NCI-H2081 (cell line): ENCODE results near the gene SFTA2.
A peak's percentile ranks its signal among the peaks of the same experiment; 100 is the strongest.

Experiments used
- DNase-seq, 2 experiments: peaks; one replicate each; lab custom pipeline; 2025; lab: John Stamatoyannopoulos, UW

Gene SFTA2

DNA sequence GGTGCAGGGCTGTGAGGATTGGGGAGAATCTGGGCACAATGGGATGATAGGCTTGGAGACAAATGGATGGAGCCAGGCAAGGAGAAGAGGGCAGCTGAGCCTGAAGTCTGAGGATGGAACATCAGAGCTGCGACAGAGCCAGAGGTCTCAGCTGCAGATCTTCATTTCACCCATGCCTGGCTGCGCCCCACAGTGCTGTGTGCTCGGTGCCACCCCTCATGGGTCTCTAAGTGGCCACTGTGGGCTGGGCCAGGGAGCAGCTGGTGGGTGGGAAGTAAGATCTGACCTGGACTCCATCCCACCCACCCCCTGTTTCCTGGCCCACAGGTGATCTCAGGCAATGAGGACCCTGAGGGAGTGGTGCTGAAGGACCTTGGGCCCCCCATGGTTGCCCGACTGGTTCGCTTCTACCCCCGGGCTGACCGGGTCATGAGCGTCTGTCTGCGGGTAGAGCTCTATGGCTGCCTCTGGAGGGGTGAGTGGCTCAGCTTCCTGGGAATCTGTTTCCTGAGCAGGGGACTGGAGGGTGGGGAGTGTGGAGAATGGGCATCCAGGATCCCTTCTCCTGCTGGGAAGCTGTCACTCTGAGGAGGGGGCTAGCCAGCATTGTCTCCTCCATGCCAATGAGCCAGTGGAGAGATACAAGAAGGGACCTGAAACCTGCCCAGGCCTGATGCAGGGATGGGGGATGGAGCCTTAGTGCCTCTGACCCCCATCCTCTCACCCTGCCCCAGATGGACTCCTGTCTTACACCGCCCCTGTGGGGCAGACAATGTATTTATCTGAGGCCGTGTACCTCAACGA is 41.1 kb downstream of the SFTA2 start:
- DNase-seq = no peak

DNA sequence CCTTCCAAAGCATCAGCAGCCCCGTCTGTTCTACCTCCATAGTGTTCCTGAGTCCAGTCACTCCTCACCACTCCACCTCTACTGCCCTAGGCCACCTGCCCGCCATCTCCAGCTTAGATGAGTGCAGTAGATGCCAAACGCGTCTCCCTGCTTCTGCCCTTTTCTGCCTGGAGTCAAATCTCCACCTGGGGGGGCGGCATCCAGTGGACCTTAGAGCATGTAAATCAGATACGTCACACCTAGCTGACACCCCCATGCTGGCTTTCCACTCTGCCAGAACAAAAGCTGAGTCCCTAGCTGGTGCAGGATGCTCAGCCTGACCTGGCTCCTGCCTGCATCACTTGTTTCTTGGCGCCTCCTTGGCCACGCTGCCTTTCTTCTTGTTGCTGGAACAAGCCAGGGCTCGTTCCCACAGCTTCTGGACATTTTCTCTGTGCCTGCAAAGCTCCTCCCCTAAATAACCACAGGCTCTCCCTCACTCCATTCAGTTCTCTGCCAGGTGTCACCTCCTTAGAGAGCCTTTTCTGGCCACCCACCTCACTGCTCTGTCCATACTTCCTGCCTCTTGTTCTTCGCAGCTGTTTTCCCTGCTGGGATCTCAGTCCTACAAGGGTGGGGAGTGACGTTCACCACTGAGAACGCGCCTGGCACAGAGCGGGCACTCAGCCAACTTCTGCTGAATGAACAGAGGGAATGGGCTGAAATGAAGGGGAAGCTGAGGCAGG is 41.9 kb downstream of the SFTA2 start:
- DNase-seq = peak; percentile 8 to 31

DNA sequence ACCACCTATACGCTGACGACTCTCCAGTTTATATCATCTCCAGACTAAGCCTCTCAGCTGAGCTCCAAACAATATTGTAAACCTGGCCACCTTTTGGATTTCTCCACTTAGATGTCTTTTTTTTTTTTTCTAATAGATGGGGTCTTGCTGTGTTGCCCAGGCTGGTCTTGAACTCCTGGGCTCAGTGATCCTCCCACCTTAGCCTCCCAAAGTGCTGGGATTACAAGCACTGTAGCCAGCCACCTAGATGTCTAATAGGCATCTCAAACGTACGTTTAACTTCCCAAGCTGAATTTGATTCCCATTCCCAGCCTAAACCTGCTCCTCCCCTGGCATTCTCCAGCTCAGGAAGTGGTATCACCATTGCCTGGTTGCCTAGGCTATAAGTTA is 42.5 kb downstream of the SFTA2 start:
- DNase-seq = no peak

DNA sequence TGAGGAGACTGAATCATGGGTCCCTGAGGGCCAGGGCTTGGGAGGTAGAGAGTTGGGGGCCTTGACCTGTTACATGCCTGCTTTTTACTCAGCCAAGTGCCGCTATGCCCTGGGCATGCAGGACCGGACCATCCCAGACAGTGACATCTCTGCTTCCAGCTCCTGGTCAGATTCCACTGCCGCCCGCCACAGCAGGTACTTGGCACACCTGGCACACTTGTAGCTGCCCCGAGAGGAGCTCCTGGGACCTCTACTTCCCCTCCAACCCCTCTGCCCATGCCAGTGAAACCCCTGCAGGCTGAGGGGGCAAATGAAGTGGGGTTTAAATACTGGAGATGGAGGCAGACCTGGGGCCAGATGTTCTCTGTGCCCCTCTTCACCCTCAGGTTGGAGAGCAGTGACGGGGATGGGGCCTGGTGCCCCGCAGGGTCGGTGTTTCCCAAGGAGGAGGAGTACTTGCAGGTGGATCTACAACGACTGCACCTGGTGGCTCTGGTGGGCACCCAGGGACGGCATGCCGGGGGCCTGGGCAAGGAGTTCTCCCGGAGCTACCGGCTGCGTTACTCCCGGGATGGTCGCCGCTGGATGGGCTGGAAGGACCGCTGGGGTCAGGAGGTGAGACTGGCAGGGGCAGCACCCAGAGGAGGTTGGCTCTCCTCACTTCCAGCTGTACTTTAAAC is 43.0 kb downstream of the SFTA2 start:
- DNase-seq = no peak

DNA sequence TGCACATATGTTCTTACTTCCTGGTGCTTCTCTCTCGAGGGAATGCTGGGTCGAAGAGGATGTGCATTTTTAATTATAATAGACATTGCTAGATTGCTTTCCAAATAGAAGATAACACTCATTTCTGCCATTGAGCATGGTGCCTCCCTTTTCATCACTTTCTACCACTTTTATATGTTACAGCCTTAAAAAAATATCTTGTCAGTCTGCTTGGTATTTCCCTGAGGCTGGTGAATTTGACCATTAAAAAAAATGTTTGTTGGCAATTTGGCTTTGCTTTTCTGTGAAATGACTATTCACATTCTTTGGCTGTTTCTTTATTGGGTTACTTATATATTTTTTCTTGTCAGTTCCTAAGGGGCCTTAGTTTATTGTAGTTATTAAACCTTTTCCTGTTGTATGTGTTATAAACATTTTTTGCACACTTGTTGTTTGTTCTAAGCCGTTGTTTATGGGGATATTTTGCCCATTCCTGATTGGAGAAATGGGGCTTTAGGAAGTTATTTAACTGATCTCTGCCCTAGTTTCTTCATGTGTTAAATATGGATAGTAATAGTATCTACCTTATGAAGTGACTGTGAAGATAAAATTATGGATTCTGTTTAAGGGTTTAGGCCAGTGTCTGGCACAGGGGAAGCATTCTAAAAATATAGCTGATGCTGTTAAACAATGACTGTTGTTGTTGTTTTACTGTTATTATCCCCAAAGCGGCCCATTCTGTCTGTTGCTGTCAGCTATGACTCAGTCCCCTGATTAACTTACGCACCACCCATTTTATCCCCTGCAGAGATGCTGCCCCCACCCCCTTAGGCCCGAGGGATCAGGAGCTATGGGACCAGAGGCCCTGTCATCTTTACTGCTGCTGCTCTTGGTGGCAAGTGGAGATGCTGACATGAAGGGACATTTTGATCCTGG is 43.8 kb downstream of the SFTA2 start:
- DNase-seq = no peak

DNA sequence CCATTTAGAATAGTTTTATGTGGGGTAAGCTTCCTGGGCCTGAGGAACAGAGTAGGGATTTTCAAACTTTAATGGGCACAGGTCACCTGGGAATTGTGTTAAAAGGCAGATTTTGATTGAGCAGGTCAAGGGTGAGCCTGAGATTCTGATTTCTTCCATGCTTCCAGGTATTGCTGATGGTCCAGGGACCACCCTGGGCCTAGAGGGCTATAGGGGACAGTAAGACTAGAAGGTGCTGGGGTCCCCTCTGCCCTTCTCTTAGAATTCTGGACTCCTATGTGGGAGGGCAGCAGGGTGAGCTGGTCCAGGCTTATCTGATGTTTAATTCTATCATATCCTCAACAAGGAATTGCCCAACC is 45.1 kb downstream of the SFTA2 start:
- DNase-seq = no peak

DNA sequence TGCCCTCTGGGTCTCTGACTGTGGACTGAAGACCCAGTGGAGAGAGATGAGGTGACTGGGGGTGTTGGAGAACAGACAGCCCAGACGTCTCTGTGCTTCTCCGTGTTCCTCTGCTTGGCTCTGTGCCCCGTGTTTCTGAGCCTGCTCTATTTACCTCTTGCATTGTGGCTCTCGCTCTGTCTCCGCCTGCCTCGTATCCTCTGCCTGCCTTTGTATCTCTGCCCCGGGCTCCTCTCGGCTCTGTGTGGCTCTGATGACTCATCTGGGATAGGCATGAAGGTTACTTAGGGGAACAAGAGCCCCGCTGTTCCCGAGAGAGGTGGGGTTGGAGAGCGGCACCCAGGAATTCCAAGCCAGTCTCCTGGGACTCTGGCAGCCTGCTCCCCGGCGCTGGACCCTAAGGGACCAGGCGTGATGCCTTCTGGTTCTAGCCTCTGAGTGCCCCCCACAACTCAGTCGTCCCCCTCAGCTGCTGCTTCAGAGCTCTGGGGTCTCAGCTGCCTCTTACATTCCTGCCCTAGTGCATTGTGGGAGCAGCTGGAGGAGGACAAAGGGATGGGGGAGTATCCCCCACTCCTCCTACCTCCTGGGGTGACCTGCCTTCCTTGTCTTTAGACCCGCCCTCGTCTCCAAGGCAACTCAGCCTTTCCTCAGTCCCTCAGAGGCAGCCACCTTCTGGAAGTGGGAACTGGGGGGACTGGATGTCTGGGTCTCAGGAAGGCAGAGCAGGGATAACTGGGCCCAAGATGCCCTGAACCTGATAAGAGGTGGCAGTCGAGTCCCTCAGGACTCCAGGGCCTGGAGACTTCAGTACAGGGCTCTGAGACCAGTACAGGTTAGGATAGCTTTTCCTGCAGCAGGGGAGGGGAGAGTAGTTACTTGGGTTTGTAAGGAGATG is 45.7 kb downstream of the SFTA2 start:
- peak; percentile 56 to 73 for DNase-seq

DNA sequence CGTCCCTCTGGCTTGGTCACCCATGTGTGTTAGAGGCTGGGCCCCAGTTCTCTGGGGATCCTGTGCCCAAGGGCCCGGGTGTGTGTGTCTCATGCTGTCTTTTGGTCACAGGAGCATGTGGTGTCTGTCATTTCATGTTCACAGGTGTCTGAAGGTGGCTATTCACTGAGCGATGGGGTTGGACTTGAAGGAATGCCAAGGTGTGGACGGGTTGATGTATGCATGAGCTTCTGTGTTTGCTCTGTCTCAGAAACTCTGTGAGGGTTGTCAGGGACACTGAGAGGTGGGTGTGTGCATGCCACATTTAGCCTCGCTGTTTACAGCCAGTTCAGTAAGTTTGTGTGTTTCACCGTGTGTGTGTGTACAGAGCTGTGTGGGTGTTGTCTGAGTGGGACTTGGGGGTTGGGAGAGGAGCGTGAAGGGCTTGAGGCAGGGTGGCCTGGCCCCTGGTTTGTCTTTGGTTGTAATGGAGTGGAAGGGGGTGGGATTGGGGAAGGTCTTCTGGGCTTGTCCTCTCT is 46.4 kb downstream of the SFTA2 start:
- DNase-seq = peak; percentile 13 to 65

DNA sequence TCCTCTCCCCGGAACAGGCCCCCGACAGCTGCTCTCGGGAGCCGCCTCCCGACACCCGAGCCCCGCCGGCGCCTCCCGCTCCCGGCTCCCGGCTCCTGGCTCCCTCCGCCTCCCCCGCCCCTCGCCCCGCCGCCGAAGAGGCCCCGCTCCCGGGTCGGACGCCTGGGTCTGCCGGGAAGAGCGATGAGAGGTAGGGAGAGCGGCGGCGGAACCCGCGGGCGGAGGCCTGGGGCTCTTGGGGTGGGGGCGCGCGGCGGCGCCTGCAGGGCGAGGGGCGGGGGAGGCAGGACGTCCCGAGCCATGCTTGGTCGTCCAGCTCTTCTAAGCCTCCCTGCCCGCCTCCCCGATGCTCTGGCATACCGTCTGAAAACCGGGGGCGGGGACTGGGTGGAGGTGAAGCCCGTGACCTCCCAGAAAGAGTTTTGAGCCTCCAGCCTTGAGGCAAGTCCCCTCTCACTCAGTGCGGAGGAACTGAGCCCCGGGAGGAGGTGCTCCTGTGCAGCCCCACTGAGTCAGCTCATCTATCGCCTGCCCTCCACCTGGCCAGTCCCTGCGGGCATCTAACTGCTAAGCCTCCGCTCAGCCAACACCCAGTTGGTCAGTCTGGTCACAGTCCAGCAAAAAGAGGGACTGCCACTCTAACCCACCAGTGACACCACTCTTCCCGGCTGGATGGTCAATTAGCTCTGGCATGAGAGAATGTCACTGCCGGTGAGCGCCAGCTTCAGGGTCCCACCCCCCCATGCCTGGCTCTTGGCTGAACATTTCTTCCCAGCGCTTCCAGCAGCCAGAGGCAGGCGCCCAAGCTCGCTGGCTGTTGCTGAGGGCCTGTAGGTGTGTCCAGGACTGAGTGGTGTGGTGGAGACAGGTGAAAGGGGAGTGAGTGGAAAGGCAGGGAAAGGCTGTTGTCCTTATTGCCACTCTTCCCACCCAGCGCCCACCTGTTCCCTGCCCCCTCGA is 47.2 kb downstream of the SFTA2 start:
- peak in 1 of 2 experiments; percentile 18 for DNase-seq

DNA sequence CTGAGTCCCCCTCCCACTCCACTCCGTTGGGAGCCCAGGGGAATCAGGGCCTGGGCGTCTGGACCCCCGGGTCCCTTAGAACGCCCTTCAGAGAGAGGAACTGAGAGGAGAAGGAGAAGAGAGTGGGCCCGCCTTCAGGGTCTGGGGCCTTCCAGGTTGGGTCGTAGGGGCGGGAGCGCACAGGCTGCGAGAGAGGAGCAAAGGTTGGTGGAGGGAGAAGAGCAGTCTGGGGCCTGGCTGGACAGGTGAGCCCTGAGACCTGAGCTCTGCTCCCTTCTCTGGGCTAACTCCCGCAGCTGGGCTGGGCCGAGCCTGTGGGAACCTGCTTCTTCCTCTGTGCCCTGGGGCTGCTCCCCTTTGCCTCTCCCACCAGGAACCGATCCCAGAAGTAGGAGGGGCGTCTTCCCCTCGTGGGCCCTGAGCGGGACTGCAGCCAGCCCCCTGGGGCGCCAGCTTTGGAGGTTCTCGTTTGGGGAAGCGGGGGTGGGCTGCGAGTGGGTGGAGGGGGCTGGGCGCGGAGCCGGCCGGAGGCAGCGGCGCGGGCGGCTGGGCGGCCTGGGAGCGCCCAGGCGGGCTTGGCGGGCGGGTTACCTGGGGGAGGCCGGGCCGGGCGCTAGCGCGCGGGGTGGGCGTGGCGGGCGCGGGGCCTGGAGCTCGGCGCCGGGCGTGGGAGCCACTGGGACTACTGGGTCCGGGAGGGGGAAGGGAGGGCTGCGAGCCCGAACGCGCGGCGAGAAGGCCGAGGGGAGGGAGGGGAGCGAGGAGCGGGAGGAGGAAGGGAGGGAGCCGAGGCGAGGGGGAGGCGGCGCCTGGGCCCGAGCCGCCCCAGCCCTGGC is 48.1 kb downstream of the SFTA2 start, which contains the start of gene DDR1:
Gene DDR1, plus strand, starts transcription at position 835 of the 836 bp plus-strand sequence. CDS start 4,211 bp downstream, outside the sequence.
- peak; percentile 48 to 56 for DNase-seq

DNA sequence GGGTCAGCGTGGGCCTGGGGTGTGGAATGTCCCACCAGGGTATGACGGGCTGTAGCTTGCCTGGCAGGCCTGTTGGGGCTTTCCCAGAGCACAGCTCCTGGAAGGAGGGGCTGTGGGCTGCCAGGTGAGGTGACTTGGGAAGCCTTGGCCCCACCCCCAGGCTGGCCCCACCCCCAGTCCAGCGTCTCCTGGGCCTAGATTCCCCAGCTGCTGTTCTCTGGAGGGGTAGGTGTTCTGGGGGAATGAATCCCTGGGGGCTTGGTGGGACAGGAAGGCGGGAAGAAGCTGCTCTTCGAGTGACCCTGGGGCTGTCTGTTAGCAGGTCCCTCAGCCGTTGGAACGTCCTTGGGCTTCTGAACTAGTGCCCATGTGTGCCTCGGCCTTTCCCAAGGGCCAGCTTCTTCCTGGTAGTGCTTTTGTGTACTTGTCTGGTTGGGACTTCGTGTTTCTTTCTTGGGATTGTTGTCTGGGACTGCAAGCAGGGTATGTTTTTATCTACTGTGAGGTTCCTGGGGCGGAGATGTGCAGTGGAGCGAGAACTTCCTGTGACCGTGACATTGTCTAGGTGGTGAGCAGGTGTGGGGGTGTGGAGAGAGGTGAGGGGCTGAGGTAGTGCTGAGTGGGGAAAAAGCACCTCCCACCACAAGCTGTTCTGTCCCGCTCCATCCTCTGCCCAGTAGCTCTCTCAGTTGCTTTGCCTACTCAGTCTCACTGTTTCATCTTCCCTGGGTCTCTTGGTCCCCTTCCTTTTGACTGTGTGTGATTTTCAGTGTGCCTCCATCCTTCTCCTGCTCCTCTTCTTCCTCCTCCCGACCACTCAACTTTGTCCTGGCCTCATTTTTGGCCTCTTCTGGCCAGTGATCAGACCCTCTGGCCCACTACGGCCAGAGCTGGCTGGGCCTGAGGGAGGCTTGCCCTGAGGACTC is 48.9 kb downstream of the SFTA2 start:
- DNase-seq = peak; percentile 1 to 6

DNA sequence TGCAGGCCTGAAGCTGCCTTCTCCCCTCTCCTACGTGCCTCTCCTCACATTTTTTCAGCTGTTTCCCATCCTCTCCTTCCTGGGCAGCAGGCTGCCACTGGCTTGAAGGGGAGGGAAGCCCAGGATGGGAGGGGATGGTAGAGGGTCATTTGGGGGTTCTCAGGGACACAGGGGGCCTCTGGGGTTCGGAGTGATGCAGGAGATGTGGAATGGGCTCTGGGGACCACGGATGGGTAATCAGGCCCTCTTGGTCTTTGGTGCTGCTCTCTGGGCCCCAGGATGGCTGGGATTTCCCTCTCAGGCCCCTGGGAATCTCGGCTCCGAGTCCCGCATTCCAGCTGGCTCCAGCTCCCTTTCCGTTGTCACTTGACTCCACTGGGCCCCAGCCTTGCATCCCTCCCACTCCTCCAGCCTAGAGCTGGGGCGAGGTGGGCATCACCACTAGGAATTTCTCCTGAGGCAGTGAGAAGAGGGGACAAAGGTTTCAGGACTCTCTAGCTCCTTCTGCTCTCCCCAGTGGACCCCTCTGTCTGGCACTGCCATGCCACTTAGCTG is 49.7 kb downstream of the SFTA2 start:
- no peak for DNase-seq

DNA sequence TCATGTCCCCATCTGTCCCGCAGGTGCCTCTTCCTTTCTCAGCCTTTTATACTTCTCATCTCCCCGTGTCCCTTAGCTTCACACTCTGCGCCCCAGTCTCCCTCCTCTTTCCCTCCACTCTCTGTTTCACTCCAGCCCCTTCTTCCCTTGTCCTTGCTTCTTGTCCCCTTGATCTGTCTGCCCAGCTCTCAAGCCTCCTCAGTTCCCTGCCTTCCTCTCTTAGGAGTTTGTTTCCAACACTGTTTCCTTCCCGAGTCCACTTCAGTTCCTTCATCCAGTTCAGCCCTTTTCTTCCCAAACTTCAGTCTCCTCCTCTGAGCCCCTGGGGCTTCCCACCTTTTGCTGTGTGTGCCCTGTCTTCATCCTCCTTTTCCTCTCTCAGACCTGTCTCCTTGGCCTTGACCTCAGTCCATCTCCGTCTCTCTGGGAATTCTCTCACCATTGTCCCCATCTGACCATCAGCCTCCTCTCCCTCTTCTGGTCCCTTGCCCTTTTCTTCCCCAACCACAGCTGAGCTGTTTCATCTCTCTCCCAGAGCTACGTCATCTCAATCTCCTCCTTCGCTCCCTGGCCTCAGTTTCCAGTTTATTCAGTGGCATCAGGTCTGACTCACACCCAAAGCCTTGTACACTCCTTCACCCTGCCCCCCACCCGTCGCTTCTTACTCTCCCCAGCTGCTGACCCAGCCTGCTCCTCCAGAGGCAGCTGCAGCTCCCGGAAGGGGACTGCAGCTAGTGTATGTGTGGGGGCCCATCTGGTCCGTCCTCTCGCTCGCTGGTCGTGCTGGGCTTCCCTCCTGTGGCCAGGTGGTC is 50.4 kb downstream of the SFTA2 start:
- DNase-seq = no peak
